Smooth muscle cell (in vitro differentiated cells): Measurements from ENCODE around the gene UBE2K. TPM values are rescaled to one million over a fixed set of nuclear protein-coding genes. Genes with fewer than 3 reads are reported as not detected.
"Not testable (repeated sequence)": the region's sequence is repeated elsewhere in the genome, so short reads cannot be mapped to it uniquely, and the experiment has no call there.

Experiments
- DNase-seq: peaks from one replicate; lab custom pipeline; 2025; ENCODE audit not compliant: unreplicated experiment; lab: John Stamatoyannopoulos, UW
- H2AFZ ChIP-seq: fragments of 200-600 bp; sonication (generic); 2 replicates; pipeline ENCODE4 v1.6.0; 2016; ENCODE audit warnings: antibody characterized with exemption, low read depth, mild to moderate bottlenecking
- H3F3A ChIP-seq: fragments of 200-600 bp; sonication (generic); 2 replicates; pipeline ENCODE4 v1.6.0; 2017; ENCODE audit warnings: antibody characterized with exemption, low read depth
- H3K27ac ChIP-seq: fragments of 200-600 bp; sonication (generic); 2 replicates; pipeline ENCODE4 v1.5.1; 2016; ENCODE audit warnings: low read depth, mild to moderate bottlenecking
- H3K27me3 ChIP-seq: fragments of 200-600 bp; sonication (generic); 2 replicates; pipeline ENCODE4 v1.6.1; 2016; ENCODE audit warnings: low read depth, mild to moderate bottlenecking
- H3K36me3 ChIP-seq: fragments of 200-600 bp; sonication (generic); 2 replicates; pipeline ENCODE4 v1.5.1; 2016; ENCODE audit warnings: low read depth
- H3K4me1 ChIP-seq: fragments of 200-600 bp; sonication (generic); 2 replicates; pipeline ENCODE4 v1.5.1; 2016; ENCODE audit warnings: low read depth
- H3K4me2 ChIP-seq: fragments of 200-600 bp; sonication (generic); 2 replicates; pipeline ENCODE4 v1.6.0; 2016; ENCODE audit warnings: mild to moderate bottlenecking
- H3K4me3 ChIP-seq: fragments of 200-600 bp; sonication (generic); 2 replicates; pipeline ENCODE4 v1.5.1; 2016; ENCODE audit warnings: mild to moderate bottlenecking
- H3K79me2 ChIP-seq: fragments of 200-600 bp; sonication (generic); 2 replicates; pipeline ENCODE4 v1.6.0; 2016; ENCODE audit warnings: low read depth, mild to moderate bottlenecking
- H3K9ac ChIP-seq: fragments of 200-600 bp; sonication (generic); 2 replicates; pipeline ENCODE4 v1.6.0; 2016; ENCODE audit warnings: low read depth
- H3K9me3 ChIP-seq: fragments of 200-600 bp; sonication (generic); replicated peaks from 2 replicates; pipeline ENCODE4 v1.5.1; 2016; ENCODE audit warnings: low read depth
- H4K20me1 ChIP-seq: fragments of 200-600 bp; sonication (generic); 2 replicates; pipeline ENCODE4 v1.6.0; 2016; ENCODE audit warnings: low read depth
- CTCF ChIP-seq: fragments of 200-600 bp; sonication (generic); IDR thresholded peaks from 2 replicates; pipeline ENCODE4 v1.5.1; 2017; ENCODE audit warnings: borderline replicate concordance, mild to moderate bottlenecking, antibody characterized with exemption; ENCODE audit not compliant: insufficient read depth, poor library complexity, severe bottlenecking
- WGBS: methylation state at CpG from one replicate; pipeline ENCODE4 v1.1.7; 2016; ENCODE audit warnings: low lambda C conversion rate; 5-methylcytosine and 5-hydroxymethylcytosine counted together
- polyA plus RNA-seq: library from polyadenylated mRNA; unstranded; fragments of >200 nt; fragmentation: Nextera tagmentation; extraction: Ambion mirVana; gene quantifications from 2 replicates; pipeline ENCODE4 v1.2.1, GENCODE V29; 2016
- total RNA-seq: library from RNA; depleted of rRNA; stranded (reverse); fragments of >200 nt; gene quantifications from 2 replicates; pipeline ENCODE4 v1.2.3, GENCODE V29; 2014

The UBE2K gene
- total and polyA plus RNA-seq, 2 experiments from 2014 or later: 25.8 to 84.1 TPM

DNA sequence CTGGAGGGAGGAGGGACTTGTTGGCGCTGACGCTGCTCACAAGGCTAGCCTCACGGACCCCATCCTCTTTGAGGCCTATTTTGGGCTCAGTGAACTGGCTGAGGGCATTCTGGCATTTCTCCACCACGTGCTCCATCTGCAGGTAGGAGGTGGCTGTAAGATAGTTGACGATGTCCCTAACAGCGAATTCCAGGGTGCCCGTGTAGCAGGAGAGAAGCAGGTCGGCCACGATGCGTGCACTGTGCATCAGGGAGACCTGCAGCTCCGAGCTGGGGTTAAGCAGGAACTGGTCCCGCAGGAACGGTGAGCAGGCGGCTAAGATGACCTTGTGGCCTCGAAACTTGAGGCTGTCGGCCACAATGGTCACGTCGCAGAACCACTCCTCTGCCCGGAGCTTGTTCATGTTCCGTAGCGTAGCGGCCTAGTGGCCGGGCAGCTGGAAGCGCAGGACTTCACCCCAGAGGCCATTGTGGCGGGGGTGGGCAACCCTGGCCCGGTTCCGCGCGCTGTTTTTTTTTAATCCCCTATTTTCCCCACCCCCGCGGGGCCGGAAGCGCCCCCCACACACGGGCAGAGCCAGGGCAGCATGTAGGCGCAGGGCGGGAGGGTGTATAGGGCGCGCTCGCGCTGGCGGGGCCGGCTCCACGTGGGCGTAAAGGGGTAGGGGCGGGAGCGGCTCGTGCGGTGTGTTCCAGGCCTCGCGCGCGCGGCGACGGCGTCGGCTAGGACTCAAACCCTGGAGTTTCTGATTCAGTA, 73.2 kb downstream of the UBE2K start:
- no peaks in the 10 kb centered on the region for H3K4me1 ChIP-seq
- peaks cover 9% of the 10 kb centered on the region for H4K20me1 ChIP-seq
- TF ChIP-seq CTCF: no peak
- no peak overlapping the region for H3K4me2 ChIP-seq
- no peaks in the 10 kb centered on the region for H3F3A ChIP-seq
- peaks cover 6% of the 10 kb centered on the region for H3K79me2 ChIP-seq
- no peak overlapping the region for H2AFZ ChIP-seq
- H3K27ac ChIP-seq: no peak overlapping the region
- H3K9me3 ChIP-seq: no peaks in the 10 kb centered on the region
- H3K4me3 ChIP-seq: no peak overlapping the region
- peaks cover 6% of the 10 kb centered on the region for H3K36me3 ChIP-seq
- H3K9ac ChIP-seq: no peak overlapping the region
- 97% methylated on average over 42 of the region's 57 CpGs for WGBS
- no peak for DNase-seq
- no peaks in the 10 kb centered on the region for H3K27me3 ChIP-seq

DNA sequence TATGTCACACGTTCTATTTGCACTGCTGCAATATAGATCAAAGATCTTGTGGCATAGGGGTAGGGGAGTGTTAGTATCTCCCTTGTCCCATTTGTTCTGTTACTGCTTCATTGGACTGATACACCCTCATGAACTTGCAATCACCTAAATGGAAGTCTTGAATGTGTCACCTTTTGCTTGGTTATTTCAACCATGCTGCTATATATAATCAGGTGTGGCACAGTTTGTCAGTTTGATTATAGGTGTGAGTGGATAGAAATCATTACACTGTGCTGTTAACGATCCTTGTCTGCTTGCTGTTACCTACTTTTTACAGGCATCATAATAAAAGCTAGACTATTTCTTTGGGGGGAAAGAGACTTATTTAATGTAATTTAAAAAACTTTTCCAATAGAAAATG, 84.1 kb downstream of the UBE2K start:
- not testable (repeated sequence) for H3K27me3 ChIP-seq, H3F3A ChIP-seq, H3K27ac ChIP-seq, H4K20me1 ChIP-seq, H3K9ac ChIP-seq, H2AFZ ChIP-seq, H3K4me2 ChIP-seq, H3K4me3 ChIP-seq, H3K36me3 ChIP-seq, H3K79me2 ChIP-seq, DNase-seq, H3K9me3 ChIP-seq, H3K4me1 ChIP-seq
- 90% methylated on average over 2 of the region's 2 CpGs for WGBS

GRCh38 chr4:39785083-39785482, 87.1 kb downstream of the UBE2K start:
- Histone ChIP-seq H3K4me1 (no peaks in the 10 kb centered on the region), H3K4me2 (no peak overlapping the region), H3K27ac (no peak overlapping the region), H3F3A (no peaks in the 10 kb centered on the region), H4K20me1 (no peaks in the 10 kb centered on the region), H2AFZ (no peak overlapping the region), H3K4me3 (no peak overlapping the region), H3K79me2 (no peaks in the 10 kb centered on the region), H3K9me3 (no peaks in the 10 kb centered on the region), H3K9ac (no peak overlapping the region), H3K36me3 (no peaks in the 10 kb centered on the region), H3K27me3 (no peaks in the 10 kb centered on the region)
- DNase-seq: no peak
- 52% methylated on average over 1 of the region's 1 CpG for WGBS
- no peak for TF ChIP-seq CTCF

GRCh38 chr4:39786838-39787237, 88.9 kb downstream of the UBE2K start:
- no peaks in the 10 kb centered on the region for H3F3A ChIP-seq
- no peaks in the 10 kb centered on the region for H4K20me1 ChIP-seq
- H3K79me2 ChIP-seq: no peaks in the 10 kb centered on the region
- no peaks in the 10 kb centered on the region for H3K27me3 ChIP-seq
- H3K9ac ChIP-seq: no peak overlapping the region
- H3K4me2 ChIP-seq: no peak overlapping the region
- H3K36me3 ChIP-seq: no peaks in the 10 kb centered on the region
- no peaks in the 10 kb centered on the region for H3K4me1 ChIP-seq
- no peak overlapping the region for H2AFZ ChIP-seq
- H3K27ac ChIP-seq: no peak overlapping the region
- no peaks in the 10 kb centered on the region for H3K9me3 ChIP-seq
- no peak for DNase-seq
- WGBS: 93% methylated on average over 4 of the region's 4 CpGs
- TF ChIP-seq CTCF: no peak
- H3K4me3 ChIP-seq: no peak overlapping the region
